Body of pancreas (tissue), 4 donors: Measurements from ENCODE around the gene ACTN4. TPM values are rescaled to one million over a fixed set of nuclear protein-coding genes. Genes with fewer than 3 reads are reported as not detected.

Source experiments
- ATAC-seq: fragments of 150-250 bp; one replicate; pipeline ENCODE4 v1.9.1; 2016
- DNase-seq, 4 donors: peaks; one replicate each; pipeline ENCODE4 v3.0.0-alpha.2; 2019
- H3K27ac ChIP-seq, 4 donors: fragments of 200-600 bp; sonication (generic); 1 replicate in 3 of 4; 2 replicates in 1 of 4; pipeline versions ENCODE4 v1.5.1 to v1.6.1; 2016 to 2019; ENCODE audit warnings: mild to moderate bottlenecking in 1 of 4, mixed read lengths in 1 of 4, moderate library complexity in 1 of 4
- H3K27me3 ChIP-seq, 2 donors: fragments of 200-600 bp; sonication (generic); one replicate each; pipeline ENCODE4 v1.6.0; 2016; ENCODE audit warnings: mild to moderate bottlenecking in 1 of 2
- H3K36me3 ChIP-seq, 2 donors: fragments of 200-600 bp; sonication (generic); replicated peaks in 1 of 2; 2 replicates each; pipeline ENCODE4 v1.5.1; 2016; ENCODE audit warnings: low read depth in 2 of 2; ENCODE audit not compliant: insufficient read depth in 1 of 2
- H3K4me1 ChIP-seq: fragments of 200-600 bp; sonication (generic); one replicate; pipeline ENCODE4 v1.6.0; 2016
- H3K4me3 ChIP-seq, 2 donors: fragments of 200-600 bp; sonication (generic); 1 replicate in 1 of 2; 2 replicates in 1 of 2; pipeline ENCODE4 v1.5.1; 2016 to 2019
- H3K9me3 ChIP-seq, 3 donors: fragments of 200-600 bp; sonication (generic); 1 replicate in 2 of 3; 2 replicates in 1 of 3; pipeline ENCODE4 v1.5.1; 2016
- CTCF ChIP-seq, 7 experiments: fragments of 450-650 bp in 4 of 7; fragments of 200-600 bp in 3 of 7; sonication (generic) in 3 of 7; IDR thresholded peaks; one replicate each; pipeline ENCODE4 v1.5.1; 2016 to 2019; ENCODE audit warnings: antibody characterized with exemption in 7 of 7
- POLR2A ChIP-seq, 3 donors: fragments of 450-650 bp; IDR thresholded peaks; one replicate each; pipeline ENCODE4 v1.6.1; 2016; ENCODE audit warnings: antibody characterized with exemption in 3 of 3, mild to moderate bottlenecking in 2 of 3
- WGBS, 2 donors: methylation state at CpG; one replicate each; pipeline ENCODE4 v1.1.5; 2017; 5-methylcytosine and 5-hydroxymethylcytosine counted together
- intact Hi-C: fragments of 100-400 bp; cut with DNase I; formaldehyde crosslinking; loops from one replicate; pipeline ENCODE4 v1.15.1; 2023
- total RNA-seq, 2 donors: library from RNA; depleted of rRNA; stranded (reverse); fragments of >200 nt; gene quantifications; one replicate each; pipeline ENCODE4 v1.1.0, GENCODE V29; 2016

ACTN4 gene
- total RNA-seq, 2 donors from 2014 or later: 143 to 148 TPM

DNA sequence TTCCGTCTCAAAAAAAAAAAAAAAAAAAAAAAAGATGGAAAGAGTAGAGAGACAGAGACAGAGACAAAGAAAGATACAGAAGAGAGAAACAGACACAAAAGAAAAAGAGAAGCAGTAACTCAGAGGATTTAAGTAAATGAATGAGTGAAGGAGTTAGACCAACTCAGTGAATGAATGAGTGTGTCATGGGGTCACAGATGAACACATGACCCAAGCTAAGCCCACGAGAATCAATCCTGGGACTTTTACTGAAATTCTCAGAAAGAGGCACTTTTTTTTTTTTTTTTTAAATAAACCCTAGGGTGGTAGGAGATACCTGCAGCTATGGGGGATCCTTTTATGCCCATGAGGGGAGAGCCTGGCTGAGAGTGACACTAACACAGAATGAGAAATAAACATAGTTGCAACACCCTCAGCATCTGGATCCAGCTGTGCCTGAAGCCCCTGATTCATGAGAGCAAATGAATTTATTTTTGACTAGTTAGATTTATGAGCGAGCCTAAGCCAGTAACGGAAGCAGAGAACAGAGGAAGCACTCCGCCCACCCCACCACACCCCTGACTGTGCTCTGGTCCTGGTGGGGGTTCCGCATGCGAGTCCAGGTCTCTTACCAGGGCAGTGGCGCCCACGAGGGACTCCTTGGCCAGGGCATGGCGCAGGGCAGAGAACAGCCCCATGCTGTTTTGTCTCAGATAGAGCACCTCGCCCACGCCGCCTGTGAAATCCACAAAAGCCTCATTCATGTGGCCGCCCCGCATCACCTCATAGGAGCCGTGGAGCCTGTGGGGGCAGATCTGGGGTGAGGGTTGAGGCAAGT, 92.2 kb downstream of the ACTN4 start:
- H3K9me3 ChIP-seq: no peaks in the 10 kb centered on the region
- 77 to 87% methylated on average over 15 to 16 of the region's 16 CpGs for WGBS, 2 donors
- peaks cover 20% of the 10 kb centered on the region for H3K4me1 ChIP-seq
- H3K4me3 ChIP-seq: no peak overlapping the region
- DNase-seq (no peak), ATAC-seq (no peak)
- intact Hi-C loops: no loop called here
- no peaks in the 10 kb centered on the region for H3K27me3 ChIP-seq
- H3K36me3 ChIP-seq: no peaks in the 10 kb centered on the region
- no peak overlapping the region for H3K27ac ChIP-seq
- TF ChIP-seq CTCF (IDR thresholded peaks at IDR 0.05): no peak
- no peak for TF ChIP-seq POLR2A (IDR thresholded peaks at IDR 0.05)

- ATAC-seq (no peak), DNase-seq (no peak)
- Histone ChIP-seq H3K27me3 (no peaks in the 10 kb centered on the region), H3K4me1 (peaks cover 14% of the 10 kb centered on the region), H3K36me3 (no peaks in the 10 kb centered on the region), H3K27ac (no peak overlapping the region), H3K9me3 (no peaks in the 10 kb centered on the region), H3K4me3 (no peak overlapping the region)
- intact Hi-C loops: no loop called here
- no peak for TF ChIP-seq POLR2A (IDR thresholded peaks at IDR 0.05)
- no peak for TF ChIP-seq CTCF (IDR thresholded peaks at IDR 0.05)
- WGBS, 2 donors: 86 to 100% methylated on average over 2 to 9 of the region's 9 CpGs
These were observed 92.8 kb downstream of the ACTN4 start for GRCh38 chr19:38740257-38740592.

DNA sequence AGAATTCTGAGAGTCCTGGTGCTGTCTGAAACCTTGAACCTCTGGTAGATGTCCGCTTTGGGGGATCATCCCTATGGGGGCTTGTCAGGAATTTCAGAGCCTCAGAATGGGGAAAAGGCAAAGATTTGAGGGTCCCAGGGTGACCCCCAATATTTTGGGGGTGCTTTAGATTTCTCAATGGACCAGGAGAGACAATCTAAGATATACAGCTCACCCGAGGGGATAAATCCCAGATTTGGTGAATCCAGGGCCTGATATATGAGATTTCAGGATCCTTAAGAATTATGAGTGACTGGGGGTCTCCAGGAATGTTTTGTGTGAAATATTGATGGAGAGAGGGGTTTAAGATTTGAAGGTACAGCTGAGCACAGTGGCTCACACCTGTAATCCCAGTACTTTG, 93.5 kb downstream of the ACTN4 start:
- DNase-seq (no peak), ATAC-seq (no peak)
- no peak for TF ChIP-seq CTCF (IDR thresholded peaks at IDR 0.05)
- TF ChIP-seq POLR2A (IDR thresholded peaks at IDR 0.05): no peak
- 75 to 82% methylated on average over 2 of the region's 2 CpGs for WGBS, 2 donors
- intact Hi-C loops: no loop called here
- H3K4me1 ChIP-seq: peaks cover 13% of the 10 kb centered on the region
- H3K4me3 ChIP-seq: no peak overlapping the region
- no peaks in the 10 kb centered on the region for H3K9me3 ChIP-seq
- no peak overlapping the region for H3K27ac ChIP-seq
- no peaks in the 10 kb centered on the region for H3K36me3 ChIP-seq
- H3K27me3 ChIP-seq: no peaks in the 10 kb centered on the region

GRCh38 chr19:38741670-38742069, 94.2 kb downstream of the ACTN4 start:
- 93 to 95% methylated on average over 10 to 15 of the region's 15 CpGs for WGBS, 2 donors
- ATAC-seq (no peak), DNase-seq (no peak)
- Histone ChIP-seq H3K27me3 (no peaks in the 10 kb centered on the region), H3K4me1 (peaks cover 5% of the 10 kb centered on the region), H3K9me3 (no peaks in the 10 kb centered on the region), H3K27ac (no peak overlapping the region), H3K4me3 (no peak overlapping the region), H3K36me3 (no peaks in the 10 kb centered on the region)
- intact Hi-C loops: no loop called here
- no peak for TF ChIP-seq CTCF (IDR thresholded peaks at IDR 0.05)
- TF ChIP-seq POLR2A (IDR thresholded peaks at IDR 0.05): no peak

- 92 to 94% methylated on average over 9 of the region's 9 CpGs for WGBS, 2 donors
- H3K27ac ChIP-seq: no peak overlapping the region
- intact Hi-C loops: no loop called here
- no peak for TF ChIP-seq POLR2A (IDR thresholded peaks at IDR 0.05)
- TF ChIP-seq CTCF (IDR thresholded peaks at IDR 0.05): no peak
- DNase-seq (no peak), ATAC-seq (no peak)
- no peaks in the 10 kb centered on the region for H3K9me3 ChIP-seq
- no peaks in the 10 kb centered on the region for H3K36me3 ChIP-seq
- no peaks in the 10 kb centered on the region for H3K27me3 ChIP-seq
- peaks cover 2% of the 10 kb centered on the region for H3K4me1 ChIP-seq
- H3K4me3 ChIP-seq: no peak overlapping the region
These were observed 94.8 kb downstream of the ACTN4 start for GRCh38 chr19:38742296-38742695.
